ENCODE measurements around the gene GBGT1.
"Not testable (repeated sequence)": the region's sequence is repeated elsewhere in the genome, so short reads cannot be mapped to it uniquely, and the experiment has no call there.

The GBGT1 gene

GRCh38 chr9:133163504-133164172, at the start of gene GBGT1:
TSS of gene GBGT1 (minus strand) at chr9:133163914. CDS start at chr9:133162412, 1,502 bp downstream.
- peak; percentile 61 for DNase-seq

DNA sequence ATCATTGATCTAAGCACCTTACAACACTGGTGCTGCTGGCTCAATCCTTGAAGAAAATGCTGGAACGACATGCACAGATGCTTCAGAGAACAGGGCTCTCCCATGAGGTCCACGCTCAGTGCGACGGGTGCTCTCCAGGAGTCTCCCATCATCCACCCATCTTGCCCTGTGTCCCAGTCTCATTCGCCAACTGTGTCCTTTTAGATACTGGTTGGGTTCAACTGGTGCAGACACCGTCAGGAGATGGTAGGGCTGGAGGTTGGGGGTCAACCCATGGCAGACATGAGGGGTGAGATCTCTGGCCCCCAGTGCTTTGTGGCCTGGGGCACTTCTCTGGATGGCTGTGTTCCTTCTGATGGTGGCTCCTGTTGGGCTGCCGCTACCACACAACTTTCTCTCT, 46.9 kb upstream of the GBGT1 start:
- no peak for DNase-seq

DNA sequence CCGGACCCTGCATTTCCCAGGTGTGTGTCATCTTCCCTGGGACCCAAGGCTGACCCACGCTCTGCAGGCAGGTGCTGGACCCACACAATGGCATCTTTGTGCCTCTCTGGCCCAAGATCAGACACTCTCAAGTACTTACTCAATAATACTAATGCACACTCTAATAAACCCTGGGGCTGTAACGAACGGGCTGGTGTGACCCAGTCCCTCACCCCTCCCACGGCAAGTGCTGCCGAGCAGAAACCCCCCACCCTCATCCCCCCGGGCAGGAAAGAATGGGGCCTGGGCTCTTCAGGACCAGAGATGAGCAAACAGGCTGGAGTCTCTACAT, 46.5 kb upstream of the GBGT1 start:
- DNase-seq: no peak

DNA sequence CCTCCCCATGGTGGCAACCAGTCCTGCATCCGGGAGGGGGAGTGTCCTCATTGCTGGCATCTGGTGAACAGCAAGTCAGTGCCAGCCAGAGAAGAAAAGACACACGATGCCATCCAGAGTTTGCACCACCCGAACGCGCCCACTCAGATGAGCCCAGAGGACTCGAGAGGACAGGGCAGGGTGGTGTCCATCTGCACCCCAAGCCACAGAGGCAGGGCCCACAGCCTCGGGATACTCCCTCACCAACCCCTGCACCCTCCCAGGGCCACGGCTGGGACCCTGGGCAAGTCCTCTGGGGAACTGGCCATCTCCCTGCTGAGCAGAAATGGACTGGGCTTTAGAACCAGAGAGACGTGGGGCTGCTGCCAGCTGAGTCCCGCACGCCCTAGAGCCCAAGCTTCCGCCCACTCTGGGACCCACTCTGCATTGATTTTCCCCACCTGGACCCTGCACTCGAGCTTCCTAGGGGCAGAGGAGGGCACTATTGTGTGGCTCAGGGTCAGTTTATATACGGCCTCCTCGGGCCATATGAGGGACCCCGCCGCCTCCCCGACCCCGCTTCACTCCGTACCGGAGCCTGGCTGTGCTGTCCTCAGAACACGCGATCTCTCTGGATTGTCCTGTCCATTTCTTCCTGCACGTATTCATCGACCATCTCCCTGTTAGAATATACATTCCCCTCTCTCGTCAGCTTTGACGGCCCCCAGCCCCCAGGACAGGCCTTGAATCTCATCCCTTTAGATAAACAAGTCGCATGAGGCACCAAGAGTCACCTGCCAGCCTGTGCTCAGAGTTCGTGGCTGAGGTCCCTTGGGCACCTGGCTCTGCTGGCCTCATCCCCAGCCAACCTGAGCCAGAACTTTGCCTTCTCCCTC, 45.9 kb upstream of the GBGT1 start:
- DNase-seq: not testable (repeated sequence)

DNA sequence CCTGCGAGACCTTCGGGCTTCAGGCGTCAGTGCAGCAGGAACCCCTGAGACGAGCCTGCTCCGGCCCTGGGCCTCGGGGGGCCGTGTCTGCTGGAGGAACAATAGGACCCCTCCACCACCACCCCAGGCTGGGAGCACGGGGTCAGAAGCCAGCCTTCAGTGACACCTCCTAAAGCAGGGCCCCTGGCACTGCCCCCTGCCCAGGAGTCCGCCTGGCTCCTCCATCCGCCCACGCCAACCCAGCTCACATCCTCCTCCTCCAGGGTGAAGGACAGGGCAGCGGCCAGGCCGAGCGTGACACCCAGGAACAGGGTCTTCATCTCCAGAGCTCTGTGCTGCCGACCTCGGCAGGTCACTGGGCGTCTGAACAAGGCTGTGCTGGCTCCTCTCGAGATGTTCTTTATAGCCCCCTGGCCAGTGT, 45.2 kb upstream of the GBGT1 start, which contains the start of gene OBP2B:
Gene OBP2B (minus strand): TSS at position 371 of the 421 bp plus-strand sequence. CDS start 51 bp downstream, at position 320.
- DNase-seq: not testable (repeated sequence)

GRCh38 chr9:133208171-133208879, 44.6 kb upstream of the GBGT1 start:
- not testable (repeated sequence) for DNase-seq

GRCh38 chr9:133207540-133208170, 43.9 kb upstream of the GBGT1 start:
- DNase-seq: no peak

DNA sequence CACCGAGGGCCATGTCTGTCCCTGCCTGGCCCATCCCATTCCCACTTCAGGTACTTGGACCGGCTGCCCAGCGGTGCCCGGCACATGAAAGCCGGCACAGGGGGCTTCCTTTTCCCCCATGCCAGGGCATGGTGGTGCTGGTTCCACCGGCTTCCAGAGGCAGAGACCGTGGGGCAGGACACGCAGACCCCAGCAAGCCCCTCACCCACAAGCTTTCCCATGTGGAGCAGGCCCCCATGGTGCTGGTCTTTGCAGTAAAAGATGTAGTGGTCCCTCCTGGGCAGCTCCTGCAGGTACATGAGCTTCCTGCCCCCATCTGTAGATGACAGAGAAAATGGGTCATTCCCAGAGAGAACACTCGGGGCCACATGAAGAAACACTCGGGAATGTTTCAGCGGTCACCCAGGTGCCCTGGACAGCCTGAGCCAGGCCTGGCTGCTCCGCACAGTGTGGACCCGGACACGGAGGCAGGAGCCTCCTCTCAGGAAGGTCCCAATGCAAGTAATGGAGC, 43.4 kb upstream of the GBGT1 start:
- no peak for DNase-seq

DNA sequence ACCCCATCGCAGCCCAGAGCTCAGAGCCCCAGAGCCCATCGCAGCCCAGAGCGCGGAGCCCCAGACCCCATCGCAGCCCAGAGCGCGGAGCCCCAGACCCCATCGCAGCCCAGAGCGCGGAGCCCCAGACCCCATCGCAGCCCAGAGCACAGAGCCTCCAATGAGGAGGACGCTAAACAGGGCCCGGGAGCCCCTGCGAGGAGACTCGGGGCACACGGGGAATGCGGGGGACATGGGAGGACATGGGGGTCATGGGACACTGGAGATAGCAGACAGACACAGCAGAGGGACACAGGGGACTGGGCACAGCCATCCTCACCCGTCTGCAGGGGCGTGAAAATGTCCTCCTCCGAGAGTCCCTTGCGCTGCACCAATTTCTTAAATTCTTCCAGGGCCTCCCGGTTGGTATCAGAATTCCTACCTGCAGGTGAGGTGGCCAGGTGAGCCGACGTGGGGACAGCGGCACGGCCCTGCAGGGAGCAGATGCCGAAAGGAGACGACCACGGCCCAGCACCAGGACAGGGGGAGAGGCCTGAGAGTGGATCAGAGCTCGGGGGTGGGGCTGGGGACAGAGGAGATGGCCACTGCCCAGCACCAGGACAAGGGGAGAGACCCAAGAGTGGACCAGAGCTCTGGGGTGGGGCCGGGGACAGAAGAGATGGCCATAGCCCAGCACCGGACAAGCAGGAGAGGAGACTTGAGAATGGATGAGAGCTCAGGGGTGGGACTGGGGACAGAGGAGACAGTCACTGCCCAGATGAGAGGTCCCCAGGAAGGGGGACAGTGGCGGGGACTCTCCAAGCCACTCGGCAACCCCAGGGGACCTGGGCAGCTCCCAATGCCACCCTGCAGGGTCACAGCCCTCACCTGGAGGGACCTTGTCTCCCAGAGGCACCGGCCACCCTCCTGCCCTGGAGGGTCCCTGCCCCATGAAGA, 42.5 kb upstream of the GBGT1 start:
- DNase-seq: no peak

- DNase-seq: not testable (repeated sequence)
Measured at GRCh38 chr9:133205481-133205887, 41.8 kb upstream of the GBGT1 start.

- DNase-seq: no peak
Measured at GRCh38 chr9:133204993-133205336, 41.3 kb upstream of the GBGT1 start.

DNA sequence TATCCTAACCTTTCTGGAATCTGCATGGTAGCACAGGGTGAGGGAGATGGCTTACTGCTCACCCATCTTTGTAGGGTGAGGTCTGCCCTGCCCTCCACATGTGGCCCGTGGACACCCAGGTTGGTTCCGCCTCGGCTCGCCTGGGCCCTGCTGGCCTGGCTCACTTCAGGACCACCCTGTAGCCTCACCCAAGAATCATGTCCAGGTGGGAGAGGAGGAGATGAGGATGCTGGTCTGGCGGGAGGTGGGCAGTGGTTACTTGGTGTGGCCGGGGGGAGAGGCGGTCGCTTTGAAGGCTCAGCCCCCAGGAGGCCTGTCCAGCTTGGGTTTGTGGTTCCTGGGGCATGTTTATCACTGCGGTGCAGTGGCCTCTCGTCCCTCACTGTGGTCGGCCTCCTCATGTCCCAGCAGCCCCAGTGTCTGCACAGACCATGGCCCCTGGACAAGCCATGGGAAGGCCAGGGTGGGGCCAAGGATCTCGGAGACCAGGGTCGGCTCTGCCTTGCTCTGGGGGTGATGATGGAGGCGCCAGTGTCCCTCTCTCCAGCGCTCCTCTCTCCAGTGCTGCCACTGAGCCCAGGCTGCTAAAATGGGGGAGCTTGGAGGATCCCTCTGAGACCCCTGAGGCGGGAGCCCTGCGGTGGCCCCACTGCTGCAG, 40.8 kb upstream of the GBGT1 start:
- no peak for DNase-seq

DNA sequence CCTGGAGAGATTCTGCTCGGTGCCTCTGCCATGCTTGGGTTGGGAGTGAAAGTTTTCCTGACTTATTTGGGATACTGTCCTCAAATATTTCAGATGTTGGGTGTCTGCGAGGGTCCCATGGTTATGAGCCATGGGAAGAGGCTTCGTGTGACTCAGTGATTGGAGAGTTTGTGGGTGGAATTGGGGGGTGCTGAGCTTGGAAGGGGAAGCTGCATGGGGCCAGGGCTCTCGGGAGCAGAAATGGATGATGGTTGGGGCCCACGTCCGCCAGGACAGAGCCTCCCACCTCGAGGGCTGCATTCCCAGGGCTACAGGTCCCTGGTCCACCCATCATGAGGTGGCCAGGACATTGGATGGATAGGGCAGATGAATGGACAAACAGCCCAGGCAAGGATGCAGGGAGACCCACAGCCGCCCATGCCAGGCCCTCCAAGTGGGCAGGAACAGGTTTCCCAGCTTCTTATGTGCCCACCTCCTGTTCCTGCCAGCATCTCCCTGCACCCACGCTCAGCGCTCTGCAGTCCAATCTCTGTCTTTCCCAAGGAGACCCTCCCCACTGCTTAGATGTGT, 39.9 kb upstream of the GBGT1 start:
- DNase-seq: no peak

- DNase-seq: no peak
Measured at GRCh38 chr9:133202688-133203453, 39.2 kb upstream of the GBGT1 start.

DNA sequence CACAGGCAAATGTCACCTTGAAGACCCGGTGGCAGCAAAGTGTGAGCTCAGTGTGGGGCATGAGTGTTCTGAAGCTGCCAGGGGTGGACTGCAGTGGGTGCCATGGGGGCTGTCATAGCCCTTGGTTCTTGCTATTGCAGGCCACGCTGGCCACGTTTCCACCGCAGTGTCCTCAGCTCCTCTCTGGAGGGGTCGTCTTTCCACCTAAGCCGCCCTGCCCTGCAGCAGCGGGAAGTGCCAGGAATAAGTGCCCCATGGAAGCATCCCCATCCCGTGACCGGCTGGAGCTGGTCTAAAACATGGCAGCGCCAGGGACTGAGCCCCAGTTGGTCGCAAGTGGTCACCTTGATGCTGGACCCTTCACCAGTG, 38.4 kb upstream of the GBGT1 start:
- DNase-seq: no peak

DNA sequence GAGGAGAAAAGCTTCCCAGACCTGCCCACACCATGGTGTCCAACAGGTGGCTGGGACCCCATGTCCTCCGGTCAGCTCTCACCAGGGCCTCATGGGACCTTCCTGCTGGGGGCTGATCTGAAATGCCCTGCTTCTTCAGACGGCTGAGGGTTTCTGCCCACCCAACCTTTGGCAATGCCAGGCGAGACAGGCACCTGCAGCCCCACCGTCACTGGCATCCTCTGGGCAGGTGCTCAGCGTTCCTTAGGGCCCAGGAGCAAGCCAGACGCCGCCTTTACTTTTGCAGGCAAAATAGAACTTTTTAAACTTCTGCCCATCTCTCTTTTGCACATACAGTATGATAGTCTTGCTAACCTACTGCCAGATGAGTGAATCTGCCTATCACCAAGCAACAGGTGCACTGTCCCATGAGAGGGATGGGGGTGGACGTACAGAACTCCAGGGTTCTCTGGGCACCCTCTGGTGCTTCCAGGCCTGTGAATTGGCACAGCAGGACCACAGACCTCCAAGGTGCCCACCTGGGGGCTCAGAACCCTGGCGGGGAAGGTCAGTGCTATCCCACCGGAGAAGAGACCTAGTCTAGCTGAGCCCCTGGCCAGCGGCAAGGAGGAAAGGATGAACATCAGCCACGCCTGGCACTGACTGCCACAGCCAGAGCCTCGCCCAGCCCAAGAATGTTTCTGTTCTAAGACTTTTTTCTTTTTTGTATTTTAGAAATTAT, 37.9 kb upstream of the GBGT1 start:
- no peak for DNase-seq

- DNase-seq: no peak
Measured at GRCh38 chr9:133200631-133201030, 36.9 kb upstream of the GBGT1 start.

GRCh38 chr9:133199648-133200321, 36.1 kb upstream of the GBGT1 start:
- no peak for DNase-seq

DNA sequence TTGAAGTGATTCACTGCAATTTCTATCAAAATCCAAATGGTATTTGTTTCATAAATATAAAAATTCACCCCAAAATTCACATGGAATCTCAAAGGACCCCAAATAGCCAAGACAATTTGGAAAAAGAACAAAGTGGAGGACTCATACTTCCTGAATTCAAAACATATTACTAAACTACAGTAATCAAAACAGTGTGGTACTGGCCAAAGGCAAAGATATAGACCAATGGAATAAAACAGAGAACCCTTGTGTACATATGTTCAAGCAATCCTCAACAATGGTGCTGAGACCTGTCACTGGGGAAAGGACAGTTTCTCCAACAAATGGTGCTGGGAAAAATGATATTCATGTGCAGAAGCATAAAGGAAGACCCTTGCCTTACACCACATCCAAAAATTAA, 31.3 kb upstream of the GBGT1 start:
- DNase-seq: no peak
